GM12878 (cell line): ENCODE data around the gene LSMEM2. TPM values are rescaled to one million over a fixed set of nuclear protein-coding genes. Genes with fewer than 3 reads are reported as not detected.

ENCODE experiments used
- ATAC-seq: fragments of 200-7000 bp; cut with Tn5 transposase; 3 replicates; pipeline ENCODE4 v1.9.1; 2020; ENCODE audit warnings: mild to moderate bottlenecking, moderate library complexity
- BruUV-seq: library from RNA; stranded (reverse); fragments of 400-500 nt; replicated peaks from 2 replicates; lab custom pipeline; 2021; lab: Mats Ljungman, UMichigan
- CTCF ChIA-PET: fragments of 300-600 bp; sonication (Branson Sonifier 250); formaldehyde crosslinking; extraction: SDS; loops from one replicate; lab custom pipeline; 2021; ENCODE audit warnings: inconsistent platforms; lab: Yijun Ruan, JAX
- POLR2A ChIA-PET: fragments of 350-600 bp; formaldehyde crosslinking; extraction: SDS; loops from one replicate; lab custom pipeline; 2021; ENCODE audit warnings: inconsistent platforms; lab: Charles Lee
- RAD21 ChIA-PET: fragments of 300-600 bp; sonication (Branson Sonifier 250); formaldehyde crosslinking; loops from one replicate; lab custom pipeline; 2023; ENCODE audit warnings: antibody characterized with exemption; ENCODE audit not compliant: unreplicated experiment; lab: Charles Lee
- SMC1A ChIA-PET: fragments of 300-600 bp; sonication (Branson Sonifier 250); formaldehyde crosslinking; loops from one replicate; lab custom pipeline; 2023; ENCODE audit not compliant: unreplicated experiment, uncharacterized antibody; lab: Charles Lee
- DNase-seq: peaks from one replicate; pipeline ENCODE4 v3.0.0-alpha.2; 2011; ENCODE audit warnings: low read depth, low spot score
- FAIRE-seq: peaks from 3 replicates; lab custom pipeline; 2011; peaks lifted over from hg19 to GRCh38; lab: Jason Lieb, UNC
- H2AFZ ChIP-seq: 2 replicates; pipeline ENCODE4 v1.6.0; 2011; ENCODE audit warnings: low read depth, low read length, control low read depth; ENCODE audit not compliant: control insufficient read depth
- H3K27ac ChIP-seq: 2 replicates; pipeline ENCODE4 v1.5.1; 2011; ENCODE audit warnings: control low read depth; ENCODE audit not compliant: control insufficient read depth, insufficient read depth
- H3K27me3 ChIP-seq, 2 experiments: replicated peaks in 1 of 2; 2 replicates each; pipeline versions ENCODE4 v1.6.0 to v1.6.1; 2011; ENCODE audit warnings: low read length in 1 of 2; ENCODE audit not compliant: control insufficient read depth in 2 of 2, insufficient read depth in 2 of 2
- H3K36me3 ChIP-seq, 2 experiments: 2 replicates each; pipeline ENCODE4 v1.5.1; 2011; ENCODE audit warnings: low read length in 1 of 2; ENCODE audit not compliant: control insufficient read depth in 2 of 2, insufficient read depth in 2 of 2
- H3K4me1 ChIP-seq: 2 replicates; pipeline ENCODE4 v1.6.1; 2011; ENCODE audit warnings: mild to moderate bottlenecking, low read length, moderate library complexity, mixed read lengths; ENCODE audit not compliant: control insufficient read depth, insufficient read depth
- H3K4me2 ChIP-seq: 2 replicates; pipeline ENCODE4 v1.6.0; 2011; ENCODE audit warnings: control low read depth; ENCODE audit not compliant: control insufficient read depth, insufficient read depth
- H3K4me3 ChIP-seq: fragments of 200-600 bp; sonication (generic); 2 replicates; pipeline ENCODE4 v1.5.1; 2016
- H3K79me2 ChIP-seq: 2 replicates; pipeline ENCODE4 v1.6.0; 2011; ENCODE audit warnings: low read length; ENCODE audit not compliant: control insufficient read depth, insufficient read depth
- H3K9ac ChIP-seq: 2 replicates; pipeline ENCODE4 v1.8.0; 2011; ENCODE audit warnings: low read length, control low read depth, mixed read lengths; ENCODE audit not compliant: control insufficient read depth, insufficient read depth
- H3K9me3 ChIP-seq: replicated peaks from 3 replicates; pipeline ENCODE4 v1.5.1; 2011; ENCODE audit warnings: mild to moderate bottlenecking, low read length; ENCODE audit not compliant: control insufficient read depth, insufficient read depth
- H4K20me1 ChIP-seq: 2 replicates; pipeline ENCODE4 v1.6.0; 2011; ENCODE audit not compliant: control insufficient read depth, insufficient read depth
- MAX ChIP-seq: IDR thresholded peaks from 2 replicates; pipeline ENCODE4 v1.6.1; 2012; ENCODE audit warnings: low read depth, low read length, improper control_type of control experiment
- POLR2AphosphoS5 ChIP-seq: IDR thresholded peaks from 2 replicates; pipeline ENCODE4 v1.6.1; 2011; ENCODE audit warnings: mild to moderate bottlenecking, low read length, inconsistent platforms
- SREBF2 ChIP-seq: IDR thresholded peaks from 2 replicates; pipeline ENCODE4 v1.6.1; 2012; ENCODE audit warnings: mild to moderate bottlenecking, low read length
- TARDBP ChIP-seq: IDR thresholded peaks from 2 replicates; pipeline ENCODE4 v1.6.1; 2016; ENCODE audit warnings: borderline replicate concordance
- TCF7 ChIP-seq: IDR thresholded peaks from 2 replicates; pipeline ENCODE4 v1.6.1; 2014; ENCODE audit warnings: antibody characterized with exemption, borderline replicate concordance
- ZNF384 ChIP-seq: IDR thresholded peaks from 2 replicates; pipeline ENCODE4 v1.6.1; 2012; ENCODE audit warnings: low read depth, mild to moderate bottlenecking, low read length, improper control_type of control experiment, borderline replicate concordance
- WGBS: methylation state at CpG from one replicate; pipeline ENCODE4 v1.1.6; 2016; ENCODE audit warnings: low lambda C conversion rate; ENCODE audit not compliant: insufficient replicate concordance, insufficient coverage; ENCODE audit errors: missing lambda C conversion rate; 5-methylcytosine and 5-hydroxymethylcytosine counted together
- in situ Hi-C: fragments of 300-500 bp; cut with MboI; formaldehyde crosslinking; loops from 9 replicates; pipeline ENCODE4 v1.14.3; 2018; ENCODE audit warnings: mixed read lengths
- intact Hi-C: fragments of 100-400 bp; cut with micrococcal nuclease; formaldehyde crosslinking; loops from one replicate; pipeline ENCODE4 v1.14.2; 2022; ENCODE audit not compliant: unreplicated experiment
- polyA plus RNA-seq, 11 experiments: library from polyadenylated mRNA; depleted of rRNA in 4 of 11; unstranded in 6 of 11; stranded (reverse) in 5 of 11; fragments of >200 nt; fragmentation: Nextera tagmentation in 4 of 11; fragmentation: Illumina TruSeq in 1 of 11; extraction: Ambion mirVana in 4 of 11; extraction: Trizol in 1 of 11; gene quantifications; 1 replicate in 1 of 11; 2 replicates in 10 of 11; pipeline versions ENCODE4 v1.2.1 to v1.2.3, GENCODE V29; 2011 to 2016; ENCODE audit warnings: inconsistent platforms in 2 of 11, missing spikeins in 2 of 11, low read depth in 1 of 11
- total RNA-seq, 4 experiments: library from RNA; depleted of rRNA in 3 of 4; stranded (reverse); fragments of >200 nt in 3 of 4; fragmentation: Illumina TruSeq in 1 of 4; extraction: Trizol in 1 of 4; gene quantifications; 2 replicates each; pipeline versions ENCODE4 v1.2.1 to v1.2.3, GENCODE V29; 2013 to 2021

LSMEM2 gene
- total and polyA plus RNA-seq, 10 of the 15 experiments (the other 5 are each of a cell fraction or from before 2014, with no cell fraction given), result 0.17 TPM; not detected in 9

GRCh38 chr3:50323092-50323600 lies 44.3 kb downstream of the LSMEM2 start:
- ChIA-PET CTCF (interaction anchor here (1.3 to 5.1 kb wide), 3 partner anchors 13 to 22 kb away, joined by 4 to 72 read pairs (median 11); partner anchors contain the start of genes RASSF1 and ZMYND10), RAD21 (interaction anchor here (2.3 kb wide), 1 partner anchor 31 kb away, joined by 6 read pairs; the partner anchor contains the start of gene IFRD2), SMC1A (no interaction called here), POLR2A (interaction anchor here (0.7 to 2.0 kb wide), 3 partner anchors 11 to 18 kb away, joined by 3 to 8 read pairs (median 5); partner anchors contain the start of gene RASSF1)
- in situ Hi-C loops (no loop called here), intact Hi-C loops (no loop called here)
- no TSS peak for BruUV-seq
- TF ChIP-seq TCF7 (no peak), TARDBP (no peak), ZNF384 (no peak), SREBF2 (no peak), MAX (no peak), POLR2AphosphoS5 (no peak)
- 28% methylated on average over 4 of the region's 4 CpGs for WGBS
- Histone ChIP-seq H3K27me3 (no peaks in the 10 kb centered on the region), H3K4me3 (no peak overlapping the region), H2AFZ (no peak overlapping the region), H3K79me2 (peaks cover 19% of the 10 kb centered on the region), H3K4me1 (peaks cover 17% of the 10 kb centered on the region), H3K9ac (no peak overlapping the region), H3K27ac (no peak overlapping the region), H3K9me3 (no peaks in the 10 kb centered on the region), H4K20me1 (no peaks in the 10 kb centered on the region), H3K36me3 (peaks cover 0 to 4% of the 10 kb centered on the region in 2 experiments; a peak in 1 of 4 replicates), H3K4me2 (no peak overlapping the region)
- DNase-seq (no peak), ATAC-seq (no peak), FAIRE-seq (no peak)
